Right atrium auricular region (tissue), 2 donors: ENCODE results near the gene GIPC2. TPM values are rescaled to one million over a fixed set of nuclear protein-coding genes. Genes with fewer than 3 reads are reported as not detected.

Experiments
- DNase-seq: peaks from one replicate; pipeline ENCODE4 v3.0.0-alpha.2; 2019; ENCODE audit warnings: low spot score
- H3K27ac ChIP-seq, 2 donors: fragments of 200-600 bp; sonication (generic); 1 replicate in 1 of 2; 2 replicates in 1 of 2; pipeline ENCODE4 v1.5.1; 2016 to 2019
- H3K27me3 ChIP-seq, 2 donors: fragments of 200-600 bp; sonication (generic); one replicate each; pipeline versions ENCODE4 v1.5.1 to v1.6.0; 2017 to 2019
- H3K36me3 ChIP-seq: fragments of 200-600 bp; sonication (generic); one replicate; pipeline ENCODE4 v1.5.1; 2016
- H3K4me1 ChIP-seq, 2 donors: fragments of 200-600 bp; sonication (generic); one replicate each; pipeline versions ENCODE4 v1.5.1 to v1.6.0; 2017 to 2019
- H3K4me3 ChIP-seq, 2 donors: fragments of 200-600 bp; sonication (generic); 1 replicate in 1 of 2; 2 replicates in 1 of 2; pipeline ENCODE4 v1.5.1; 2017 to 2019; ENCODE audit warnings: mild to moderate bottlenecking in 1 of 2, moderate library complexity in 1 of 2
- H3K9me3 ChIP-seq, 2 donors: fragments of 200-600 bp; sonication (generic); one replicate each; pipeline ENCODE4 v1.5.1; 2019
- CTCF ChIP-seq, 2 donors: fragments of 200-600 bp; sonication (generic); IDR thresholded peaks; one replicate each; pipeline ENCODE4 v1.5.1; 2019; ENCODE audit warnings: antibody characterized with exemption in 2 of 2
- total RNA-seq, 2 donors: library from RNA; depleted of rRNA; stranded (reverse); fragments of >200 nt; gene quantifications; one replicate each; pipeline ENCODE4 v1.1.0, GENCODE V29; 2016

Gene GIPC2
- total RNA-seq, 2 donors from 2014 or later: 1.5 to 2.3 TPM

- Histone ChIP-seq H3K4me3 (no peak overlapping the region), H3K27me3 (no peaks in the 10 kb centered on the region), H3K9me3 (no peaks in the 10 kb centered on the region), H3K27ac (no peak overlapping the region), H3K4me1 (peaks cover 0 to 10% of the 10 kb centered on the region in 2 donors), H3K36me3 (no peaks in the 10 kb centered on the region)
- no peak for TF ChIP-seq CTCF (IDR thresholded peaks at IDR 0.05)
- no peak for DNase-seq
These were observed 16.0 kb upstream of the GIPC2 start for GRCh38 chr1:78029793-78030192.

- peak overlapping the region in 1 of 2 donors; percentile 8 for H3K27ac ChIP-seq
- H3K9me3 ChIP-seq: no peaks in the 10 kb centered on the region
- H3K4me3 ChIP-seq: no peak overlapping the region
- DNase-seq: no peak
- H3K4me1 ChIP-seq: peaks cover 0 to 10% of the 10 kb centered on the region in 2 donors
- TF ChIP-seq CTCF (IDR thresholded peaks at IDR 0.05): no peak
- no peaks in the 10 kb centered on the region for H3K36me3 ChIP-seq
- H3K27me3 ChIP-seq: no peaks in the 10 kb centered on the region
These were observed 12.6 kb upstream of the GIPC2 start for GRCh38 chr1:78032996-78033796.

GRCh38 chr1:78033797-78034172, 12.0 kb upstream of the GIPC2 start:
- Histone ChIP-seq H3K27me3 (no peaks in the 10 kb centered on the region), H3K27ac (peak overlapping the region in 1 of 2 donors; percentile 8), H3K36me3 (no peaks in the 10 kb centered on the region), H3K4me3 (no peak overlapping the region), H3K9me3 (no peaks in the 10 kb centered on the region), H3K4me1 (peaks cover 0 to 10% of the 10 kb centered on the region in 2 donors)
- no peak for DNase-seq
- no peak for TF ChIP-seq CTCF (IDR thresholded peaks at IDR 0.05)

- no peak for DNase-seq
- Histone ChIP-seq H3K36me3 (no peaks in the 10 kb centered on the region), H3K27ac (no peak overlapping the region), H3K4me1 (peaks cover 0 to 10% of the 10 kb centered on the region in 2 donors), H3K27me3 (no peaks in the 10 kb centered on the region), H3K4me3 (no peak overlapping the region), H3K9me3 (no peaks in the 10 kb centered on the region)
- no peak for TF ChIP-seq CTCF (IDR thresholded peaks at IDR 0.05)
These were observed 10.6 kb upstream of the GIPC2 start for GRCh38 chr1:78035121-78035520.

- Histone ChIP-seq H3K4me1 (peaks cover 0 to 10% of the 10 kb centered on the region in 2 donors), H3K27ac (no peak overlapping the region), H3K9me3 (no peaks in the 10 kb centered on the region), H3K36me3 (no peaks in the 10 kb centered on the region), H3K27me3 (no peaks in the 10 kb centered on the region), H3K4me3 (no peak overlapping the region)
- no peak for DNase-seq
- TF ChIP-seq CTCF (IDR thresholded peaks at IDR 0.05): no peak
These were observed 9.3 kb upstream of the GIPC2 start for GRCh38 chr1:78036450-78036849.

- no peak for TF ChIP-seq CTCF (IDR thresholded peaks at IDR 0.05)
- no peak overlapping the region for H3K4me3 ChIP-seq
- no peaks in the 10 kb centered on the region for H3K27me3 ChIP-seq
- H3K36me3 ChIP-seq: no peaks in the 10 kb centered on the region
- peaks cover 0 to 5% of the 10 kb centered on the region in 2 donors for H3K4me1 ChIP-seq
- H3K9me3 ChIP-seq: no peaks in the 10 kb centered on the region
- DNase-seq: no peak
- H3K27ac ChIP-seq: no peak overlapping the region
These were observed 7.7 kb upstream of the GIPC2 start for GRCh38 chr1:78038071-78038470.
